ENCODE measurements around the gene KLF16. TPM values are rescaled to one million over a fixed set of nuclear protein-coding genes. Genes with fewer than 3 reads are reported as not detected.

Gene KLF16
- total RNA-seq, 1 donor from 2014 or later = 7.2 TPM

- DNase-seq (ENCODE audit: low read depth) = no peak
Observed at GRCh38 chr19:1823539-1824251, 39.7 kb downstream of the KLF16 start.

GRCh38 chr19:1823020-1823419, 40.4 kb downstream of the KLF16 start:
- DNase-seq (ENCODE audit: low read depth) = no peak

GRCh38 chr19:1822210-1822609, 41.2 kb downstream of the KLF16 start:
- no peak for DNase-seq (ENCODE audit: low read depth)

GRCh38 chr19:1819341-1820255, 43.8 kb downstream of the KLF16 start:
- no peak for DNase-seq (ENCODE audit: low read depth)

GRCh38 chr19:1818549-1819195, 44.7 kb downstream of the KLF16 start:
- DNase-seq (ENCODE audit: low read depth) = no peak

- DNase-seq (ENCODE audit: low read depth) = no peak
Observed at GRCh38 chr19:1817553-1818179, 45.7 kb downstream of the KLF16 start.

GRCh38 chr19:1816530-1817298, 46.7 kb downstream of the KLF16 start:
- no peak for DNase-seq (ENCODE audit: low read depth)

GRCh38 chr19:1815605-1816529, 47.5 kb downstream of the KLF16 start:
- no peak for DNase-seq (ENCODE audit: low read depth)

- no peak for DNase-seq (ENCODE audit: low read depth)
Observed at GRCh38 chr19:1814833-1815604, 48.4 kb downstream of the KLF16 start.

GRCh38 chr19:1814391-1814790, 49.0 kb downstream of the KLF16 start:
- DNase-seq (ENCODE audit: low read depth) = no peak

- DNase-seq (ENCODE audit: low read depth) = no peak
Observed at GRCh38 chr19:1813192-1814182, 49.9 kb downstream of the KLF16 start.

GRCh38 chr19:1812426-1813191, 50.8 kb downstream of the KLF16 start:
- peak; percentile 91 for DNase-seq (ENCODE audit: low read depth)

GRCh38 chr19:1811942-1812425, 51.4 kb downstream of the KLF16 start, which contains the start of gene ATP8B3:
Gene ATP8B3, minus strand, starts transcription at chr19:1812276. Its CDS starts 540 bp downstream, at chr19:1811736.
- DNase-seq (ENCODE audit: low read depth) = no peak

GRCh38 chr19:1811472-1811894, 51.9 kb downstream of the KLF16 start:
- DNase-seq (ENCODE audit: low read depth) = peak; percentile 76

GRCh38 chr19:1810439-1811160, 52.8 kb downstream of the KLF16 start:
- DNase-seq (ENCODE audit: low read depth) = no peak

GRCh38 chr19:1809678-1810077, 53.7 kb downstream of the KLF16 start:
- DNase-seq (ENCODE audit: low read depth) = no peak

All from renal cortical epithelial cell (primary cell).